PC-3 (cell line): ENCODE results near the gene AGBL5.

Source experiments
- EZH2phosphoT487 ChIP-seq: fragments of 300-600 bp; sonication (generic); IDR thresholded peaks from 2 replicates; pipeline ENCODE4 v1.6.1; 2018; ENCODE audit warnings: mild to moderate bottlenecking, antibody characterized with exemption, low read length, borderline replicate concordance
- TF ChIP-seq, protein P1 (sequence below): fragments of 300-600 bp; sonication (generic); conservative IDR thresholded peaks from 2 replicates; pipeline ENCODE4 v1.5.1; 2017; ENCODE audit warnings: antibody characterized with exemption, low read depth, mild to moderate bottlenecking, low read length

DNA sequence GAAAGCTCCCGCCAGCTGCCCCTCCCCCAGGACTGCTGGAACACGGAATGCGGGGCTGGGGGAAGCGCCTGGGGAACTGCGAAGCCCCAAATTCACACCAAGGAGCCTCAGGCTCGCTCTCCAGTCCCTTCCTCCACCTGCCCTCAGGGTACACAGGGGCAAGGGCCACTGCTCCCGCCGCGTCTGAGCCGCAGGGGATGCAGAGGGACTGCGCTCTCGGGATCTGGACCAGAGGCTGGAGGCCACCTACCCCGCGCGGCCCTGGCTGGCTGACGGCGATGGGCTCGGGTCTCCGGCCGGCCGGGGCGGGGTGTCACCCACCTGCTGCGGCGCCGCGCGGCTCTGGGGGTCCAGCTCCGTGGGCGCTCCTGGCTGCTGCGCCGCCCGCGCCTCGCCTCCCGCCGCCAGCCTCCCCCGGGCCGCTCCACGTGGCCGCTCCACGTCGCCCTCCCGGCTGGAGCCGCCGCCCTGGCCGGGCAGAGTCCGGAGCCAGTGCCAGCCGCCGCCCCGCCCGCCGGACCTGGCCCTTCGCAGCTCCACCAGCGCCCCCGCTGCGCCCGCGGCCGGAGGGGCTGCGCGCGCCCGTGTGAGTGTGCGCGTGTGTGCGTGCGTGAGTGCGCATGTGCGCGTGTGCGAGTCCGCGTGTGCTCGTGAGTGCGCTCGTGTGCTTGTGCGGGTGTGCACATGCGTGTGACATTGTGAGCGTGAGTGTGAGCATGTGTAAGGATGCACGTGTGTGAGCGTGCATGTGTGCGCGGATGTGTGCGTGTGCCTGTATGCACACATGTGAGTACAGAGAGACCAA lies 67.3 kb downstream of the AGBL5 start, which contains the start of gene CGREF1:
- TF ChIP-seq, protein P1, sequence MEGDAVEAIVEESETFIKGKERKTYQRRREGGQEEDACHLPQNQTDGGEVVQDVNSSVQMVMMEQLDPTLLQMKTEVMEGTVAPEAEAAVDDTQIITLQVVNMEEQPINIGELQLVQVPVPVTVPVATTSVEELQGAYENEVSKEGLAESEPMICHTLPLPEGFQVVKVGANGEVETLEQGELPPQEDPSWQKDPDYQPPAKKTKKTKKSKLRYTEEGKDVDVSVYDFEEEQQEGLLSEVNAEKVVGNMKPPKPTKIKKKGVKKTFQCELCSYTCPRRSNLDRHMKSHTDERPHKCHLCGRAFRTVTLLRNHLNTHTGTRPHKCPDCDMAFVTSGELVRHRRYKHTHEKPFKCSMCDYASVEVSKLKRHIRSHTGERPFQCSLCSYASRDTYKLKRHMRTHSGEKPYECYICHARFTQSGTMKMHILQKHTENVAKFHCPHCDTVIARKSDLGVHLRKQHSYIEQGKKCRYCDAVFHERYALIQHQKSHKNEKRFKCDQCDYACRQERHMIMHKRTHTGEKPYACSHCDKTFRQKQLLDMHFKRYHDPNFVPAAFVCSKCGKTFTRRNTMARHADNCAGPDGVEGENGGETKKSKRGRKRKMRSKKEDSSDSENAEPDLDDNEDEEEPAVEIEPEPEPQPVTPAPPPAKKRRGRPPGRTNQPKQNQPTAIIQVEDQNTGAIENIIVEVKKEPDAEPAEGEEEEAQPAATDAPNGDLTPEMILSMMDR, result no peak
- TF ChIP-seq EZH2phosphoT487, result no peak
